Upper lobe of left lung (tissue), 6 donors: ENCODE measurements around the gene PDLIM4. TPM values are rescaled to one million over a fixed set of nuclear protein-coding genes. Genes with fewer than 3 reads are reported as not detected.
A peak's percentile ranks its signal among the peaks of the same experiment; 100 is the strongest.

Experiments used
- ATAC-seq, 2 donors: fragments of 200-7000 bp; cut with Tn5 transposase; one replicate each; pipeline ENCODE4 v1.9.1; 2022; ENCODE audit warnings: mild to moderate bottlenecking in 2 of 2, moderate library complexity in 2 of 2; ENCODE audit not compliant: low FRiP score in 2 of 2
- DNase-seq, 2 donors: peaks; one replicate each; pipeline ENCODE4 v3.0.0-alpha.2; 2019 to 2020
- H3K27ac ChIP-seq, 4 donors: fragments of 200-600 bp; sonication (generic); one replicate each; pipeline ENCODE4 v1.5.1; 2016 to 2019
- H3K27me3 ChIP-seq, 4 donors: fragments of 200-600 bp; sonication (generic); one replicate each; pipeline ENCODE4 v1.5.1; 2017 to 2019
- H3K36me3 ChIP-seq, 4 donors: fragments of 200-600 bp; sonication (generic); one replicate each; pipeline ENCODE4 v1.5.1; 2016 to 2019
- H3K4me1 ChIP-seq, 4 donors: fragments of 200-600 bp; sonication (generic); one replicate each; pipeline ENCODE4 v1.5.1; 2018 to 2019
- H3K4me3 ChIP-seq, 4 donors: fragments of 200-600 bp; sonication (generic); one replicate each; pipeline ENCODE4 v1.5.1; 2017 to 2019; ENCODE audit warnings: mild to moderate bottlenecking in 2 of 4, moderate library complexity in 1 of 4
- H3K9me3 ChIP-seq, 4 donors: fragments of 200-600 bp; sonication (generic); one replicate each; pipeline ENCODE4 v1.5.1; 2018 to 2019
- CTCF ChIP-seq, 6 experiments: fragments of 450-650 bp in 4 of 6; fragments of 200-600 bp in 2 of 6; sonication (generic) in 2 of 6; IDR thresholded peaks; one replicate each; pipeline ENCODE4 v1.5.1; 2016 to 2019; ENCODE audit warnings: antibody characterized with exemption in 6 of 6
- EP300 ChIP-seq, 4 donors: sonication (generic); formaldehyde crosslinking; IDR thresholded peaks; one replicate each; pipeline ENCODE4 v1.5.1; 2017; ENCODE audit warnings: antibody characterized with exemption in 4 of 4, control low read depth in 2 of 4
- POLR2A ChIP-seq, 4 donors: fragments of 450-650 bp; IDR thresholded peaks; one replicate each; pipeline ENCODE4 v1.5.1; 2016 to 2017; ENCODE audit warnings: antibody characterized with exemption in 4 of 4, mild to moderate bottlenecking in 2 of 4
- POLR2AphosphoS5 ChIP-seq, 2 donors: sonication (generic); formaldehyde crosslinking; IDR thresholded peaks; one replicate each; pipeline ENCODE4 v1.5.1; 2017; ENCODE audit warnings: antibody characterized with exemption in 2 of 2
- WGBS, 2 donors: methylation state at CpG; one replicate each; pipeline ENCODE4 v1.1.5; 2017 to 2018; 5-methylcytosine and 5-hydroxymethylcytosine counted together
- total RNA-seq, 6 donors: library from RNA; depleted of rRNA in 4 of 6; stranded (reverse); fragments of >200 nt in 4 of 6; gene quantifications; one replicate each; pipeline versions ENCODE4 v1.1.0 to v1.2.1, GENCODE V29; 2016 to 2021
- donor health status: DM: no; HTN: no; CAD: no; lungs with moderate emphysema.
- donor health status: DM: no; HTN: yes; CAD: no; lungs with severe emphysema.

The PDLIM4 gene
- total RNA-seq, 6 donors from 2014 or later: 3.3 to 14.2 (median 10.6) TPM

- 43 to 55% methylated on average over 5 to 8 of the region's 8 CpGs for WGBS, 2 donors
Observed at GRCh38 chr5:132265336-132266030, 8.0 kb downstream of the PDLIM4 start.

GRCh38 chr5:132266031-132266835, 8.7 kb downstream of the PDLIM4 start:
- WGBS, 2 donors: 91 to 100% methylated on average over 3 to 7 of the region's 7 CpGs
- DNase-seq (no peak), ATAC-seq (no peak)
- no peak overlapping the region for H3K4me3 ChIP-seq
- TF ChIP-seq EP300 (IDR thresholded peaks at IDR 0.05) (no peak), CTCF (IDR thresholded peaks at IDR 0.05) (no peak), POLR2A (IDR thresholded peaks at IDR 0.05) (no peak), POLR2AphosphoS5 (IDR thresholded peaks at IDR 0.05) (no peak)
- peaks cover 0 to 11% (median 9%) of the 10 kb centered on the region in 4 donors for H3K4me1 ChIP-seq
- no peaks in the 10 kb centered on the region for H3K36me3 ChIP-seq
- H3K27me3 ChIP-seq: no peaks in the 10 kb centered on the region
- H3K9me3 ChIP-seq: no peaks in the 10 kb centered on the region
- peak overlapping the region in 1 of 4 donors; percentile 30 for H3K27ac ChIP-seq

More at GRCh38 chr5:132265336-132266030, 8.0 kb downstream of the PDLIM4 start:
- DNase-seq (no peak), ATAC-seq (peak; percentile 61 to 81)
- no peaks in the 10 kb centered on the region for H3K27me3 ChIP-seq
- peak overlapping the region in 2 of 4 donors; percentile 30 to 53 for H3K27ac ChIP-seq
- H3K36me3 ChIP-seq: no peaks in the 10 kb centered on the region
- H3K4me3 ChIP-seq: no peak overlapping the region
- H3K4me1 ChIP-seq: peaks cover 7 to 16% (median 12%) of the 10 kb centered on the region in 4 donors
- TF ChIP-seq EP300 (IDR thresholded peaks at IDR 0.05) (no peak), CTCF (IDR thresholded peaks at IDR 0.05) (no peak), POLR2AphosphoS5 (IDR thresholded peaks at IDR 0.05) (peak in 1 of 2 donors; percentile 16), POLR2A (IDR thresholded peaks at IDR 0.05) (no peak)
- no peaks in the 10 kb centered on the region for H3K9me3 ChIP-seq

- H3K27me3 ChIP-seq: no peaks in the 10 kb centered on the region
- no peak for ATAC-seq
- no peaks in the 10 kb centered on the region for H3K36me3 ChIP-seq
- no peak overlapping the region for H3K27ac ChIP-seq
- WGBS, 2 donors: 100% methylated on average over 1 of the region's 1 CpG; no CpG with 5 or more reads in 1 of the 2 donors
- peaks cover 0 to 11% (median 9%) of the 10 kb centered on the region in 4 donors for H3K4me1 ChIP-seq
- no peak for TF ChIP-seq CTCF (IDR thresholded peaks at IDR 0.05)
- TF ChIP-seq POLR2A (IDR thresholded peaks at IDR 0.05): no peak
- TF ChIP-seq EP300 (IDR thresholded peaks at IDR 0.05): no peak
- TF ChIP-seq POLR2AphosphoS5 (IDR thresholded peaks at IDR 0.05): no peak
- H3K4me3 ChIP-seq: no peak overlapping the region
- no peaks in the 10 kb centered on the region for H3K9me3 ChIP-seq
- no peak for DNase-seq
Observed at GRCh38 chr5:132266836-132267160, 9.3 kb downstream of the PDLIM4 start.

- Histone ChIP-seq H3K36me3 (no peaks in the 10 kb centered on the region), H3K27ac (no peak overlapping the region), H3K4me1 (peaks cover 0 to 11% (median 9%) of the 10 kb centered on the region in 4 donors), H3K27me3 (no peaks in the 10 kb centered on the region), H3K9me3 (no peaks in the 10 kb centered on the region), H3K4me3 (no peak overlapping the region)
- no peak for ATAC-seq
- DNase-seq: no peak
- TF ChIP-seq POLR2AphosphoS5 (IDR thresholded peaks at IDR 0.05): no peak
- TF ChIP-seq EP300 (IDR thresholded peaks at IDR 0.05): no peak
- TF ChIP-seq POLR2A (IDR thresholded peaks at IDR 0.05): no peak
- TF ChIP-seq CTCF (IDR thresholded peaks at IDR 0.05): no peak
Observed at GRCh38 chr5:132267166-132267739, 9.8 kb downstream of the PDLIM4 start.
